ENCODE data around the gene ING4. TPM values are rescaled to one million over a fixed set of nuclear protein-coding genes. Genes with fewer than 3 reads are reported as not detected.

Gene ING4
- total RNA-seq, 4 donors from 2014 or later = 53.2 to 85.0 (median 70.6) TPM

DNA sequence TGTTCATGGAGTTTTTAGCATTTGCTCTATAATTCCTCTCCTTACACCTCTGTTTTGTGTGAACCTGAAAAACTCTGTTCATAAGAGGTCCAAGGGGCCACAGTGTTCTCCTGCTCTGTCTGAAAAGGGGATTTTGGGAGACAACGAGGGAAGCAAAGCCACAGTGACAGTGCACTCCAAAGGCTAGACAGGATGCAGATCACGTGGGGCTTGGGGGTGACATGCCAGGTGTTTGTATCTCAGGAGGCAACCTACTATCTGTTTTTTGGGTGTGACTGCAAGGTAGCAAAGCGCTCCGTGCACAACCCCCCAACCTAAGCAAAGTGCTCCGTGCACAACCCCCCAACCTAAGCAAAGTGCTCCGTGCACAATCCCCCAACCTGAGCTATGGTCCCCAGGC, 50.7 kb downstream of the ING4 start:
- Histone ChIP-seq H3K4me1 (peaks cover 44% of the 10 kb centered on the region), H3K36me3 (no peaks in the 10 kb centered on the region), H3K4me3 (no peak overlapping the region), H3K27ac (peak overlapping the region; percentile 92), H3K9me3 (no peaks in the 10 kb centered on the region), H3K27me3 (no peaks in the 10 kb centered on the region)
- DNase-seq (ENCODE audit: low spot score in 2 of 2) = no peak
- WGBS = 30% methylated on average over 2 of the region's 6 CpGs
- TF ChIP-seq EP300 (IDR thresholded peaks at IDR 0.05) (no peak), POLR2AphosphoS5 (IDR thresholded peaks at IDR 0.05) (no peak), POLR2A (IDR thresholded peaks at IDR 0.05) (no peak)
- TF ChIP-seq, protein P1, sequence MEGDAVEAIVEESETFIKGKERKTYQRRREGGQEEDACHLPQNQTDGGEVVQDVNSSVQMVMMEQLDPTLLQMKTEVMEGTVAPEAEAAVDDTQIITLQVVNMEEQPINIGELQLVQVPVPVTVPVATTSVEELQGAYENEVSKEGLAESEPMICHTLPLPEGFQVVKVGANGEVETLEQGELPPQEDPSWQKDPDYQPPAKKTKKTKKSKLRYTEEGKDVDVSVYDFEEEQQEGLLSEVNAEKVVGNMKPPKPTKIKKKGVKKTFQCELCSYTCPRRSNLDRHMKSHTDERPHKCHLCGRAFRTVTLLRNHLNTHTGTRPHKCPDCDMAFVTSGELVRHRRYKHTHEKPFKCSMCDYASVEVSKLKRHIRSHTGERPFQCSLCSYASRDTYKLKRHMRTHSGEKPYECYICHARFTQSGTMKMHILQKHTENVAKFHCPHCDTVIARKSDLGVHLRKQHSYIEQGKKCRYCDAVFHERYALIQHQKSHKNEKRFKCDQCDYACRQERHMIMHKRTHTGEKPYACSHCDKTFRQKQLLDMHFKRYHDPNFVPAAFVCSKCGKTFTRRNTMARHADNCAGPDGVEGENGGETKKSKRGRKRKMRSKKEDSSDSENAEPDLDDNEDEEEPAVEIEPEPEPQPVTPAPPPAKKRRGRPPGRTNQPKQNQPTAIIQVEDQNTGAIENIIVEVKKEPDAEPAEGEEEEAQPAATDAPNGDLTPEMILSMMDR (IDR thresholded peaks at IDR 0.05) = no peak

DNA sequence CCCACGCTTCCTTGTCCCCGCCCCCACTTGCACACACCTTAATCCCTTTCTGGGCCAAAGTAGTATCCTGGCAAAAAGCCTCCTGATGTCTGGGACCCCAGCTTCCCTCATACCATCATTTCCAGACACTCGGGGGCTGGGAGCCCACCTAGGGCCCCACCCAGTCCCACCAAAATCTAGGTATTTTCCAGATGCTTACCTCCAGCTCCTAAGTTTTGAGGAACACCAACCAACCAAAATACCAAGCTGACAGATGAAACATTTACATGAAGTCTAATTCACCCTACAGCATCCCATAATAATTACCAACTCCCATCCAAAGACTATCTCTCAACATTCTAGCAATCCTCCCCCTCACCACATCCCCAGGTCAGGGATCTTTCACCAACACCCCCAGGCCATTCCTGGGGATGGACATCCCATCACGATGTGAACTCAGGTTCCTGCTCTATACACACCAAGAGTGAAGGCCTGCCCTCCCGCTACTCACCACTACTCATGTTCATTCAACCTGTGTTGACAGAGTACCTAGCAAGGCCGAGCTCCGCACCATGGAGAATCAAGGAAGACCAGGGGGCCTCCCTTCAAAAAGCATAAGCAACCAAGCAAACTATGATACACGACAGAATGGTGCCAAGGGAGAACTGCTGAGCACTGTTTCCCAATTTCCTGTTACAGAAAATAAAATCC, 54.2 kb downstream of the ING4 start:
- no peaks in the 10 kb centered on the region for H3K9me3 ChIP-seq
- no peaks in the 10 kb centered on the region for H3K36me3 ChIP-seq
- 45% methylated on average over 8 of the region's 8 CpGs for WGBS
- H3K27ac ChIP-seq = peak overlapping the region; percentile 67
- DNase-seq (ENCODE audit: low spot score in 2 of 2) = peak in 1 of 2 donors; percentile 81
- TF ChIP-seq EP300 (IDR thresholded peaks at IDR 0.05) = no peak
- TF ChIP-seq POLR2AphosphoS5 (IDR thresholded peaks at IDR 0.05) = no peak
- TF ChIP-seq, protein P1 (IDR thresholded peaks at IDR 0.05) = no peak
- TF ChIP-seq POLR2A (IDR thresholded peaks at IDR 0.05) = no peak
- H3K4me3 ChIP-seq = no peak overlapping the region
- peaks cover 59% of the 10 kb centered on the region for H3K4me1 ChIP-seq
- H3K27me3 ChIP-seq = no peaks in the 10 kb centered on the region

DNA sequence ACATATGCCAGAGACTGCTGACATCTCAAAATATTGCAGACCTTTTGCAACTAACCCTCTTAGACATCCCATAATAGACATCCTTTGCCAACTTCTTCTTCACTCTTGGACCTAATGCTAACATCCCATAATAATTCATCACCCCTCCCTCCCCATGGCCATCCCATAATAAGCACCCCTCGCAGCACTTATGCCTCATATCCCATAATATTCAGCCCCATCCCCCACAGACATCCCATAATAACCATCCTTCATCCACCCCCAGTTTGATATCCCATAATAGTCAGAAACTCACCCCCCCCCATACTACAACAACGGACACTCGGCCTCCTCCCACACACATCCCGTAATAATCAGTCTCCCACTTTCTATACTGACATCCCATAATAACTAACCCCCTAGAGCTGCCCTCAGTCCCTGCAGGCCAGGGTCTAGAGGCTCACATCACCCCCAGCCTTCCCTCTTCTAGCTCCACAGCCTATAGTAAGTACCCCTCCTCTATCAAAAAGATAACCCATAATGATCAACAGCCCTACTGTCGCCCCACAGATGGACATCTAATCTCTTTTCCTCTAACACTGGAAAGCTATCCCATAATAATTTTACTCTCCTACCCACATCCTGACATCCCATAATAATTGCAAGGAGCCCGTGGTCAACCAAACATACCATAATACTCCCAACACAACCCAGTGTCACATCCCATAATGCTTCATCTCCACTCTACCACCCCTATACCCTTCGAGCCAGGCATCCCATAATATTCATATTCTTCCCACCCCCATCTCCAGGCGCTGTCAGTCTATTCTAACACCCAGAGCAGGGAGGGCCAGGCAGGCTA, 54.9 kb downstream of the ING4 start:
- H3K4me3 ChIP-seq = no peak overlapping the region
- H3K27ac ChIP-seq = peak overlapping the region; percentile 67
- TF ChIP-seq POLR2A (IDR thresholded peaks at IDR 0.05) = no peak
- no peak for TF ChIP-seq EP300 (IDR thresholded peaks at IDR 0.05)
- no peak for TF ChIP-seq POLR2AphosphoS5 (IDR thresholded peaks at IDR 0.05)
- TF ChIP-seq, protein P1 (IDR thresholded peaks at IDR 0.05) = no peak
- peaks cover 59% of the 10 kb centered on the region for H3K4me1 ChIP-seq
- no peaks in the 10 kb centered on the region for H3K27me3 ChIP-seq
- H3K9me3 ChIP-seq = no peaks in the 10 kb centered on the region
- no peak for DNase-seq (ENCODE audit: low spot score in 2 of 2)
- H3K36me3 ChIP-seq = no peaks in the 10 kb centered on the region
- WGBS = 3% methylated on average over 8 of the region's 8 CpGs

DNA sequence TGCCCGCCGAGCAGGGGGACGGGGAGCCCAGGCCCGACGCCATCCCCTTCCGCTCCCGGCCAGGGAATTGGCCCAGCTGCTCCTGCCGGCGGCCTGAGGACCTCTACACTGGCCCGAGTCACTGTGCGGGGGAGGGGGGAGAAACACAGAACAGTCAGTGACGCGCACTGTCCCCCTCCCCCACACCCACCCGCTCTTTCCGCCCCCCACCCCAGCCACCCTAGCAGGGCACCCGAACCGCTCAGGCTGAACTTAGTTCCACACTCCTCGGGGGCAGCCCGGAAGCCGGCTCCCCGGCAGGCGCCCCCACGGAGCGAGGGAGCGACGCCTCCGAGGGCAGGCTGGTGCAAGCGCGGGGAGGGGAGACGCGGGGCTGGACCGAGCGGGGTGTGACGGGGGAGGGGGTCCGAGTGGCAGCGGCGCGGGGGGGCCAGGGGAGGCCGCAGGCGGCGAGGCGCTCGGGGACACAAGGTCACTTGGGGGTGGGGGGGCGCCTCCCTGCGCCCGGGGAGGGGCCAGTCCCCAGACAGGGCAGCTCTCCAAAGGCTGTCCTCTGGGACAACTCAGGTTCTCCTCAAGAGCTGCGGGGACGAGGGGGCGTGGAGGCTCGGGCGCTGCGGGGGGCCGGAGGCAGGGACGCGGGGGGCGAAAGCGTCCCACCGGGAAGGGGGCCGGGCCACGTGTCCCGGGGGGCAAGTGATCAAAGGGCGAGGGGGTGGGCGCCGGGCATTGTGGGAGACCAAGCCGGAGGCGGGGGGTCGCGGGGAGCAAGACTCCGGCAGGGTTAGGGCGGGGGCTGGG, 56.4 kb downstream of the ING4 start:
- H3K27ac ChIP-seq = peak overlapping the region; percentile 93
- peak in 1 of 2 donors; percentile 85 for DNase-seq (ENCODE audit: low spot score in 2 of 2)
- no peaks in the 10 kb centered on the region for H3K9me3 ChIP-seq
- WGBS = 4% methylated on average over 17 of the region's 70 CpGs
- H3K4me1 ChIP-seq = peaks cover 55% of the 10 kb centered on the region
- peaks cover 8% of the 10 kb centered on the region for H3K36me3 ChIP-seq
- no peaks in the 10 kb centered on the region for H3K27me3 ChIP-seq
- peak overlapping the region; percentile 73 for H3K4me3 ChIP-seq
- TF ChIP-seq POLR2A (IDR thresholded peaks at IDR 0.05) (no peak), EP300 (IDR thresholded peaks at IDR 0.05) (no peak), POLR2AphosphoS5 (IDR thresholded peaks at IDR 0.05) (no peak)
- TF ChIP-seq, protein P1 (IDR thresholded peaks at IDR 0.05) = no peak
